Iris pigment epithelial cell (primary cell): Measurements from ENCODE around the gene ARHGEF2.
"Not testable (repeated sequence)": the region's sequence is repeated elsewhere in the genome, so short reads cannot be mapped to it uniquely, and the experiment has no call there.

Experiments
- DNase-seq: peaks from one replicate; pipeline ENCODE4 v3.0.0-alpha.2; 2011; ENCODE audit warnings: low read depth

The ARHGEF2 gene

GRCh38 chr1:155942578-155943141, 35.7 kb downstream of the ARHGEF2 start:
- no peak for DNase-seq

- DNase-seq: no peak
Observed at GRCh38 chr1:155941845-155942531, 36.4 kb downstream of the ARHGEF2 start.

- DNase-seq: no peak
Observed at GRCh38 chr1:155940993-155941844, 37.1 kb downstream of the ARHGEF2 start, which contains the start of gene RXFP4. Gene RXFP4 (plus strand): TSS chr1:155941638. CDS start chr1:155941710, 72 bp downstream.

GRCh38 chr1:155940482-155940992, 37.8 kb downstream of the ARHGEF2 start:
- peak; percentile 53 for DNase-seq

- peak; percentile 63 for DNase-seq
Observed at GRCh38 chr1:155938220-155938627, 40.1 kb downstream of the ARHGEF2 start.

- no peak for DNase-seq
Observed at GRCh38 chr1:155934936-155935590, 43.3 kb downstream of the ARHGEF2 start.

GRCh38 chr1:155934097-155934935, 44.0 kb downstream of the ARHGEF2 start, which contains the start of gene KHDC4:
Gene KHDC4 (minus strand): TSS chr1:155934413. CDS start chr1:155934373, 40 bp downstream.
- DNase-seq: peak; percentile 99

- DNase-seq: no peak
Observed at GRCh38 chr1:155933591-155934096, 44.7 kb downstream of the ARHGEF2 start.

GRCh38 chr1:155932487-155932886, 45.9 kb downstream of the ARHGEF2 start:
- peak; percentile 33 for DNase-seq

- no peak for DNase-seq
Observed at GRCh38 chr1:155932081-155932480, 46.3 kb downstream of the ARHGEF2 start.

GRCh38 chr1:155931332-155932038, 46.9 kb downstream of the ARHGEF2 start:
- peak; percentile 28 for DNase-seq

- DNase-seq: not testable (repeated sequence)
Observed at GRCh38 chr1:155930725-155931124, 47.6 kb downstream of the ARHGEF2 start.

- DNase-seq: peak; percentile 68
Observed at GRCh38 chr1:155929057-155929456, 49.3 kb downstream of the ARHGEF2 start.

GRCh38 chr1:155925506-155925905, 52.8 kb downstream of the ARHGEF2 start:
- no peak for DNase-seq

GRCh38 chr1:155920717-155921116, 57.6 kb downstream of the ARHGEF2 start:
- no peak for DNase-seq

GRCh38 chr1:155919801-155920200, 58.5 kb downstream of the ARHGEF2 start:
- no peak for DNase-seq

GRCh38 chr1:155918660-155919059, 59.7 kb downstream of the ARHGEF2 start:
- DNase-seq: no peak

- DNase-seq: no peak
Observed at GRCh38 chr1:155913969-155914757, 64.2 kb downstream of the ARHGEF2 start.

- no peak for DNase-seq
Observed at GRCh38 chr1:155912056-155912536, 66.3 kb downstream of the ARHGEF2 start.
